IMR-90 (cell line): Measurements from ENCODE around the gene ZNF410. TPM values are rescaled to one million over a fixed set of nuclear protein-coding genes. Genes with fewer than 3 reads are reported as not detected.

Source experiments
- ATAC-seq: fragments of 200-7000 bp; cut with Tn5 transposase; 2 replicates; pipeline ENCODE4 v1.9.1; 2020; ENCODE audit warnings: low read depth, mild to moderate bottlenecking, moderate library complexity
- BruUV-seq: library from RNA; stranded (reverse); fragments of 400-500 nt; replicated peaks from 2 replicates; lab custom pipeline; 2021; lab: Mats Ljungman, UMichigan
- CTCF ChIA-PET: fragments of 300-600 bp; formaldehyde crosslinking; extraction: SDS; loops from one replicate; lab custom pipeline; 2021; ENCODE audit warnings: antibody characterized with exemption; lab: Yijun Ruan, JAX
- POLR2A ChIA-PET: fragments of 300-600 bp; sonication (Branson Sonifier 250); formaldehyde crosslinking; loops from one replicate; lab custom pipeline; 2022; ENCODE audit warnings: antibody characterized with exemption; ENCODE audit not compliant: unreplicated experiment; lab: Charles Lee
- DNase-seq: peaks from one replicate; pipeline ENCODE4 v3.0.0; 2013
- H2AFZ ChIP-seq: replicated peaks from 2 replicates; pipeline ENCODE3; 2013; ENCODE audit warnings: low read length, mild to moderate bottlenecking; ENCODE audit not compliant: poor library complexity
- H2AK5ac ChIP-seq: 2 replicates; pipeline ENCODE4 v1.6.1; 2013; ENCODE audit warnings: low read depth, low read length, inconsistent platforms
- H2AK9ac ChIP-seq: replicated peaks from 2 replicates; pipeline ENCODE3; 2013; ENCODE audit warnings: mild to moderate bottlenecking, low read depth, low read length, moderate library complexity; ENCODE audit not compliant: poor library complexity
- H2BK120ac ChIP-seq: 2 replicates; pipeline ENCODE4 v1.6.1; 2013; ENCODE audit warnings: low read depth, low read length, inconsistent platforms
- H2BK15ac ChIP-seq: 3 replicates; pipeline ENCODE4 v1.6.1; 2013; ENCODE audit warnings: low read depth, low read length, inconsistent platforms
- H2BK20ac ChIP-seq: 2 replicates; pipeline ENCODE4 v1.6.1; 2013; ENCODE audit warnings: low read depth, mild to moderate bottlenecking, inconsistent platforms, low read length, moderate library complexity
- H2BK5ac ChIP-seq: 2 replicates; pipeline ENCODE4 v1.6.1; 2013; ENCODE audit warnings: mild to moderate bottlenecking, low read depth, low read length, inconsistent platforms; ENCODE audit not compliant: poor library complexity, severe bottlenecking
- H3K14ac ChIP-seq: replicated peaks from 2 replicates; pipeline ENCODE4 v1.6.1; 2013; ENCODE audit warnings: low read depth, low read length, inconsistent platforms
- H3K18ac ChIP-seq: 2 replicates; pipeline ENCODE4 v1.6.1; 2013; ENCODE audit warnings: low read depth, low read length, control low read depth
- H3K23ac ChIP-seq: 2 replicates; pipeline ENCODE4 v1.6.1; 2013; ENCODE audit warnings: low read depth, low read length, inconsistent platforms
- H3K27ac ChIP-seq: 2 replicates; pipeline ENCODE4 v1.5.1; 2013; ENCODE audit warnings: mild to moderate bottlenecking, control low read depth, low read length; ENCODE audit not compliant: insufficient read depth
- H3K27me3 ChIP-seq: 2 replicates; pipeline ENCODE4 v1.6.1; 2013; ENCODE audit warnings: low read length; ENCODE audit not compliant: control insufficient read depth, insufficient read depth
- H3K36me3 ChIP-seq: 2 replicates; pipeline ENCODE4 v1.6.1; 2013; ENCODE audit warnings: low read length, mixed read lengths; ENCODE audit not compliant: control insufficient read depth, insufficient read depth
- H3K4ac ChIP-seq: 2 replicates; pipeline ENCODE4 v1.6.1; 2013; ENCODE audit warnings: low read depth, low read length, inconsistent platforms
- H3K4me1 ChIP-seq: 2 replicates; pipeline ENCODE4 v1.6.1; 2013; ENCODE audit warnings: low read length, mixed read lengths; ENCODE audit not compliant: control insufficient read depth, insufficient read depth
- H3K4me2 ChIP-seq: 2 replicates; pipeline ENCODE4 v1.6.1; 2013; ENCODE audit warnings: low read depth, mild to moderate bottlenecking, control low read depth, low read length, moderate library complexity
- H3K4me3 ChIP-seq: 2 replicates; pipeline ENCODE4 v1.5.1; 2013; ENCODE audit warnings: low read depth, mild to moderate bottlenecking, control low read depth, low read length, moderate library complexity; ENCODE audit not compliant: insufficient read depth
- H3K56ac ChIP-seq: 2 replicates; pipeline ENCODE4 v1.6.1; 2013; ENCODE audit warnings: low read length, inconsistent platforms; ENCODE audit not compliant: insufficient read depth; ENCODE audit errors: extremely low read depth
- H3K79me1 ChIP-seq, 2 experiments: 2 replicates each; pipeline ENCODE4 v1.6.1; 2013; ENCODE audit warnings: low read length in 2 of 2, inconsistent platforms in 1 of 2, low read depth in 1 of 2
- H3K9ac ChIP-seq: 2 replicates; pipeline ENCODE4 v1.6.1; 2013; ENCODE audit warnings: low read depth, low read length, control low read depth
- H3K9me1 ChIP-seq: 2 replicates; pipeline ENCODE4 v1.6.1; 2013; ENCODE audit warnings: low read length, inconsistent platforms; ENCODE audit not compliant: insufficient read depth
- H3K9me3 ChIP-seq: 2 replicates; pipeline ENCODE4 v1.6.1; 2013; ENCODE audit warnings: low read length; ENCODE audit not compliant: control insufficient read depth, insufficient read depth
- H4K20me1 ChIP-seq: 2 replicates; pipeline ENCODE4 v1.6.1; 2013; ENCODE audit warnings: low read length, inconsistent platforms; ENCODE audit not compliant: insufficient read depth
- H4K5ac ChIP-seq: 2 replicates; pipeline ENCODE4 v1.6.1; 2013; ENCODE audit warnings: mild to moderate bottlenecking, low read depth, low read length, control low read depth
- H4K8ac ChIP-seq, 2 experiments: 2 replicates each; pipeline ENCODE4 v1.6.1; 2013; ENCODE audit warnings: low read depth in 2 of 2, low read length in 2 of 2, control low read depth in 1 of 2, inconsistent platforms in 1 of 2
- H4K91ac ChIP-seq: 2 replicates; pipeline ENCODE4 v1.6.1; 2013; ENCODE audit warnings: low read depth, low read length, inconsistent platforms; ENCODE audit not compliant: insufficient read depth
- CTCF ChIP-seq: conservative IDR thresholded peaks from 2 replicates; pipeline ENCODE4 v1.5.1; 2012; ENCODE audit warnings: mild to moderate bottlenecking, low read depth, low read length, improper control_type of control experiment
- ELK1 ChIP-seq: fragments of 150-350 bp; IDR thresholded peaks from 2 replicates; pipeline ENCODE4 v1.6.1; 2016; ENCODE audit warnings: low read depth, mild to moderate bottlenecking, low read length, moderate library complexity, borderline replicate concordance
- MAZ ChIP-seq: IDR thresholded peaks from 2 replicates; pipeline ENCODE4 v1.6.1; 2012; ENCODE audit warnings: low read depth, mild to moderate bottlenecking, low read length, improper control_type of control experiment, moderate library complexity, borderline replicate concordance
- RFX5 ChIP-seq: IDR thresholded peaks from 2 replicates; pipeline ENCODE4 v1.8.0; 2012; ENCODE audit warnings: low read depth, mild to moderate bottlenecking, low read length, moderate library complexity
- SMC3 ChIP-seq: fragments of 150-350 bp; IDR thresholded peaks from 2 replicates; pipeline ENCODE4 v1.6.1; 2016; ENCODE audit warnings: low read depth, mild to moderate bottlenecking, antibody characterized with exemption, low read length, moderate library complexity
- WGBS, 2 experiments: methylation state at CpG; one replicate each; pipeline versions ENCODE4 v1.1.5 to v1.1.7; 2013; ENCODE audit warnings: missing lambda C conversion rate in 2 of 2; ENCODE audit not compliant: insufficient read length in 1 of 2; ENCODE audit errors: extremely low coverage in 2 of 2; 5-methylcytosine and 5-hydroxymethylcytosine counted together
- dilution Hi-C: fragments of 300-500 bp; cut with HindIII; formaldehyde crosslinking; loops from one replicate; pipeline ENCODE4 v1.14.3; 2018; ENCODE audit warnings: low sequenced_read_pairs; ENCODE audit not compliant: unreplicated experiment
- in situ Hi-C: fragments of 300-500 bp; cut with MboI; formaldehyde crosslinking; loops from 3 replicates; pipeline ENCODE4 v1.14.3; 2019; ENCODE audit warnings: low sequenced_read_pairs, inconsistent platforms, mixed read lengths
- intact Hi-C: fragments of 100-400 bp; cut with micrococcal nuclease; formaldehyde crosslinking; loops from 2 replicates; pipeline ENCODE4 v1.10.0; 2022
- polyA plus RNA-seq, 3 experiments: library from polyadenylated mRNA; depleted of rRNA; stranded (reverse); fragments of >200 nt; gene quantifications; 2 replicates each; pipeline ENCODE4 v1.2.3, GENCODE V29; 2012; ENCODE audit warnings: low replicate concordance in 1 of 3
- total RNA-seq: library from RNA; depleted of rRNA; stranded (reverse); fragments of >200 nt; gene quantifications from 2 replicates; pipeline ENCODE4 v1.2.3, GENCODE V29; 2012

The ZNF410 gene
- total and polyA plus RNA-seq, 2 of the 4 experiments (the other 2 are of a cell fraction) = 27.9 to 89.1 TPM

GRCh38 chr14:73913256-73913655, 26.6 kb downstream of the ZNF410 start:
- ChIA-PET CTCF (no interaction called here), POLR2A (interaction anchor here (0.7 kb wide), 1 partner anchor 119 kb away, joined by 7 read pairs; no protein-coding TSS in a partner anchor)
- Histone ChIP-seq H3K9me3 (no peaks in the 10 kb centered on the region), H3K23ac (no peak overlapping the region), H2BK120ac (no peak overlapping the region), H3K9me1 (peaks cover 6% of the 10 kb centered on the region; the same call in 1 of the 2 replicates), H4K91ac (no peak overlapping the region), H2AFZ (no peak overlapping the region), H3K9ac (no peak overlapping the region), H3K4me2 (no peak overlapping the region), H3K14ac (no peak overlapping the region), H3K36me3 (peaks cover 39% of the 10 kb centered on the region), H3K18ac (no peak overlapping the region), H3K27ac (no peak overlapping the region), H3K56ac (no peak overlapping the region), H4K8ac (no peak overlapping the region), H2AK9ac (no peak overlapping the region), H2BK15ac (no peak overlapping the region), H3K27me3 (no peaks in the 10 kb centered on the region), H3K4me3 (no peak overlapping the region), H3K4me1 (no peaks in the 10 kb centered on the region), H2AK5ac (no peak overlapping the region), H2BK5ac (no peak overlapping the region), H3K79me1 (peaks cover 27 to 43% of the 10 kb centered on the region in 2 experiments), H3K4ac (no peak overlapping the region), H2BK20ac (no peak overlapping the region), H4K5ac (no peak overlapping the region), H4K20me1 (peaks cover 9% of the 10 kb centered on the region)
- no TSS peak for BruUV-seq
- peak; percentile 60 for ATAC-seq
- dilution Hi-C loops (no loop called here), in situ Hi-C loops (no loop called here), intact Hi-C loops (no loop called here)
- no CpG with 5 or more reads among the region's 3 CpGs for WGBS, 2 experiments
- peak; percentile 77 for DNase-seq
- TF ChIP-seq ELK1 = no peak
- no peak for TF ChIP-seq RFX5
- TF ChIP-seq SMC3 = no peak
- no peak for TF ChIP-seq CTCF
- TF ChIP-seq MAZ = no peak
